ENCODE data around the gene CCDC69.

GRCh38 chr5:151132963-151133362 lies 90.9 kb downstream of the CCDC69 start:
- TF ChIP-seq EZH2phosphoT487 (IDR thresholded peaks at IDR 0.05; ENCODE audit: borderline replicate concordance, low read depth, low read length) (no peak), CTCF (conservative IDR thresholded peaks at IDR 0.05; ENCODE audit: low read length) (no peak)

All from OCI-LY7 (cell line).